H1 (cell line): Measurements from ENCODE around the gene ZNF18. TPM values are rescaled to one million over a fixed set of nuclear protein-coding genes. Genes with fewer than 3 reads are reported as not detected.

Experiments used
- CBX5 ChIP-seq: fragments of 300-800, 300-1000 bp; sonication (generic); IDR thresholded peaks from 2 replicates; pipeline ENCODE4 v1.7.1; 2016; ENCODE audit warnings: antibody characterized with exemption, low read length, low read depth
- E2F6 ChIP-seq: IDR thresholded peaks from 2 replicates; pipeline ENCODE4 v1.6.1; 2012; ENCODE audit warnings: inconsistent platforms
- SP1 ChIP-seq: IDR thresholded peaks from 2 replicates; pipeline ENCODE4 v1.6.1; 2011; ENCODE audit warnings: low read depth, low read length
- SUZ12 ChIP-seq: fragments of 200-600 bp; sonication (generic); IDR thresholded peaks from 2 replicates; pipeline ENCODE4 v1.6.1; 2012; ENCODE audit warnings: mild to moderate bottlenecking, inconsistent platforms, low read length, moderate library complexity, mixed read lengths
- polyA plus RNA-seq, 7 experiments: library from polyadenylated mRNA; depleted of rRNA in 3 of 7; stranded (reverse) in 5 of 7; unstranded in 2 of 7; fragments of >200 nt in 5 of 7; fragments of 200-250 nt in 2 of 7; gene quantifications; 1 replicate in 5 of 7; 2 replicates in 1 of 7; 4 replicates in 1 of 7; pipeline versions ENCODE4 v1.2.1 to v1.2.3, GENCODE V29; 2011 to 2013; ENCODE audit warnings: missing spikeins in 2 of 7, mixed read lengths in 2 of 7
- small RNA-seq: library from polyadenylated mRNA; stranded (forward); fragments of <200 nt; extraction: miRNeasy Mini kit (QIAGEN cat#:217004); gene quantifications from one replicate; pipeline ENCODE3, GENCODE V24; 2013; ENCODE audit not compliant: insufficient read depth
- total RNA-seq: library from RNA; stranded (reverse); fragmentation: NEBNext Ultra II Directional; extraction: Animal tissue kit (Norgen Biotek cat#: 25700); gene quantifications from 2 replicates; pipeline ENCODE4 v1.2.1, GENCODE V29; 2021

ZNF18 gene
- total and polyA plus RNA-seq, 2 of the 8 experiments (the other 6 are each of a cell fraction or from before 2014, with no cell fraction given), result 3.0 to 9.9 TPM

DNA sequence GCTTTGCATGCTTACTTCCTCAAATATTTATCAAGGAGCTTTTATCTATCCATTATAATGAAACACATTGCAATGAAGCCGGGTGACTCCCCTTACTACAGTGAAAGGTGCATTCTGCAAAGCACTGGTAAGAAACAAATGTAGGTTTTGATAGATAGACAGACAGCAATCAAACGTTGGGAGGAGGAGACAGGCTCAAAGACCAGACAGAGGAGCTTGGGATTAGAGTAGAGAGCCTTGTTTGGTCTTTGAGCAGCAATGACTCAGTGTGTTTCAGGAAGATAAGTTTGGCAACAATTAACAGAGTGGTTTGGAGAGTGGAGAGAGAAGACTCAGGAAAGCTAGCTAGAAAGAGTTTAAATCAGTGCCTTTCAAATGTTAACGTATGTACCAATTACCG, 68.8 kb downstream of the ZNF18 start (continued):
- TF ChIP-seq E2F6 (no peak), SP1 (no peak), CBX5 (no peak), SUZ12 (no peak)

Small RNAs within 50 kb of the gene (small RNA-seq; reads per million reads assigned to genes)
- gene RNU11-2P, result not detected

Other genes with a start within 250 kb of the ZNF18 start
- 37.3 and 39.1 TPM in 2 replicates for gene MAP2K4, start 23.4 kb upstream of the ZNF18 start, total RNA-seq
- gene MAP2K4, start 23.4 kb upstream of the ZNF18 start, polyA plus RNA-seq (2011; rRNA removed), result 6.7 and 14.2 TPM in 2 replicates